CD4-positive, alpha-beta T cell treated with Interleukin-15 for 4 hours (primary cell): ENCODE results near the gene GBA2.

Experiments
- DNase-seq: peaks from one replicate; pipeline ENCODE4 v3.0.0-alpha.2; 2020; ENCODE audit warnings: low spot score

GBA2 gene

DNA sequence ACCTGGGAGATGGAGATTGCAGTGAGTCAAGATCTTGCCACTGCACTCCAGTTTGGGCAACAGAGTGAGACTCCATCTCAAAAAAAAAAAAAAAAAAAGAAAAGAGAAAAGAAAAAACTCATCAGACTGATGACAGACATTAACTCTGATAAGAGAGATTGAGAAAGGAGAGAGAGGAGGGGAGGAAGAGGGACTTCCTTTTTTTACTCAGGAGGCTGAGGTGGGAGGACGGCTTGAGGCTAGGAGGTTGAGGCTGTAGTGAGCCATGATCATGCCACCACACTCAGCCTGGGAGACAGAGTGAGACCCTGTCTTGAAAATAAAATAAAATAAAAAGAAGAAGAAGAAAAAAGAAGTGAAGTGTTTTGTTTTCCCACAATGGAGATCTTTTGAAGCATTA lies 14.8 kb upstream of the GBA2 start:
- no peak for DNase-seq

DNA sequence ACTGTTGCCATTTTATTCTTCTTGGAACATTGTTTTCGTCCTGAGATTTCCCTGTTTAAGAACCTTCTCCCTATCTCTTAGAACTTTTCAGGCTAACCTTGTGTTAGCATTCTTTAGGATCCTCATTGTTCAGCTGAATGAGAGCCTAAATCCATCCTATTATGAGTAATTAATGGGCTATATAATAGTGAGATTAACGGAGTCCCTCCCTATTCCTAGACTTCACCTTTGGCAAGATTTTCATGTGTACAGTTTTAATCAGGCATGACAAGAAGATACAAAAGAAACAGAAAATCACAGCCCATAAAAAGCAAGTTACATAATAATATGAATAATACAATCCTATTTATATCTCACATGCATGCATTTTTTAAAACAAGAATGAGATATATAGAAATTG lies 14.2 kb upstream of the GBA2 start:
- no peak for DNase-seq

DNA sequence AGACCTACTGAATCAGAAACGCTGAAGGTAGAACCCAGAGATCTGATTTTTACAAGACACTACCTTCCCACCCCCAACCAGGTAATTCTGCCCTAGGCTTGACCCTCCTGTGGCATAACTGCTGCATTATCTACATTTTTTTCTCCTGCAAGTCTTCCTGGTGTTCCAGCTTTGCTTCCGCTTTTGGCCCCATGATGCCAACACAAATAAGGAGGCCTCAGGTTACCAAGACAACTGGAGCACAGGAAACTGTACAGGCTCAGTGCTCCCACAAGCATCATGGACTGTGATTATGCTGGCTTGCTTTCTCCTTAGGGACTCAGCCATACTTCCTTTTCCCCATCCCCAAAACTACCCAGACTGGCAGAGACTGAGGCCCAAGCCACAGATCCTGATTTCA lies 11.6 kb upstream of the GBA2 start:
- no peak for DNase-seq

DNA sequence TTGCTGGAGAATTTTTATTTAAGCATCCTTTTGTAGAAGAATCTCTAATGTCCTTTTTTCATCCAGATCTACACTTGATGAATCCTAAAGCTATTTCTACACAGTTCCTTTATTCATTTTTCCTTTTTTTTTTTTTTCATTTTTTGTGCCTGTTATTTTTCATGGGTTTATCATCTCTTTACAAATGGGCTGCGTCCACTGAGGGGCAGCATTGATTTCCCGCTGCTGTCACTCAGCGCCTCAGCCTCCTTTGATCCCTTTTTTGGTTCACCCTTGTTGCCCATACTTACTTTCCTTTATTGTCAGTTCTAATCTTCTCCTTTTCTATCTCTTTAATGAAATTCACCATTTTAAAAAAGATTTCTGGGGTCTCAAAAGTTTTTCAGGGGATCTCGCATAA lies 10.8 kb upstream of the GBA2 start:
- DNase-seq, result no peak

DNA sequence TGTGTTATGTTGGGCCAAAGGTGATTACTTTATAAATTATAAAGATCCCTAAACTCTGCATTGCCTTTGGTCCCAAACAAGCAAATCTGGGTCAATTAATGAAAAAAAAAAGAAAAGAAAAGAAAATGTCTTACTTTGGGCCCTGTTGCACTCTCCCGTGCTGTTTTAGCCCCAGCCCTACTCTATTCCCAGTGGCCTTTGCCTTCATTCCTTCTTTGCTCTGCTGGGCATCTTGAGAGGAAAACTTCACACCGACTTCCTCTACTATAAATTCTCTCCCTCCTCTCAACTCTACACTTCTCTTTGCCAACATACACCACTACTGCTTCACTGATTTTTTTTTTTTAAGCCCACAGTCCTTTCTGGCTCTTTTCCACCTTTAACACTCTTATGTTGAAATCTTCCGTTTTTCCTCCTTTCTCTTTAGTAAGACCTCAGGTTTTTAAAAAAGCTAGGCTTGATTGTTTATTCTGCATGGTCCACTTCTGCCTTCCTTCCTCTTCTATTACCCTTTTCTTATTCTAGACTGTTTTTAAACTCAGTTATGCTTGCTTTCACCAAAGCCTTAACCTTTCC lies 9.5 kb upstream of the GBA2 start:
- DNase-seq, result no peak

DNA sequence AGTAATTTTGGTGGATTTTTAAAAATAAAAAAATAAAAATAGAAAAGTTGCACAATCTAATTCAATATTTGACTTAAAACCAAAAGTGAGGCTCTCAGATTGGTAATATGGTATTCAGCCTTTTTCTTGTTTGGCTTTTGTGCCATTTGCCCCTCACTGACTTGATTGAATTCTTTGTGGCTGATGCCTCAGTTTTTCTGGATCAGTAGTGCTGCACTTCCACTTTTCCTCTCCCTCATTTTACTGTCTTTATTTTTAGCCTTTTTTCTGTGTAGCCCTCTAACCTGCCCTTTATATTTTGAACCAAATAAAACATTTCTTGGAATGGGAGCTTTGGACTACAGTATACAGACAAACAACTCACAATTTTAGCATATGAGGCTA lies 8.9 kb upstream of the GBA2 start:
- no peak for DNase-seq

DNA sequence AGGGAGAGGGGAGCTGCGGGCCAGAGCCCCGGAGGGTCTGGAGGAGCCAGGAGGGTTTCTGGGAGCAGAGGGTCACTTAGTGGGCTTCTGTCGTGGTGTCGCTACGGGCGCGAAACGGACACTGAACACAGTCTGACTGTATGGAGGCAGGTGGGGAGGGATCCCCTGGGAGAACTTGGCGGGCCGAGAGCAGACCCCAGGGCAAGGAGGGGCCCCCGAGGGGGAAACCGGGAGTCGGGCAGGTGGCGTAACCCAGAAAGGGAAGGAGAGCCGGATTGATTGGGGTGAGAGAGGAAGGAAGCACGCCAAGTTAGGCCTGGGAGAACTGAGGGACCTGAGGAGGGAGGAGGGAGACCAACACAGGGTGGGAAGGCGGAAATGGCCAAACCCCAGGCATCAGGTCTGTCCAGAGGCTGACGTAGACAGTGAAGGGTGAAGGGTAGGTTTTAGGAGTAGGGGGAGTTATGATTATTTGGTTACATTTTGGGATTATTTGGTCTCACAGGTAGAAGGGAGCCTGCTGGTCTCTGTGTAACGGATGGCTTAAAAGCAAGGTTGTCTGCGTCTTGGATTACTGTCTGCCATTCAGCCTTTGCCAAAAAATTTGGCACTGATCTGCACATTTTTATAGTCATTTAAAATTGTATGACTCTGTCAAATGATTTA lies 8.3 kb upstream of the GBA2 start:
- no peak for DNase-seq

DNA sequence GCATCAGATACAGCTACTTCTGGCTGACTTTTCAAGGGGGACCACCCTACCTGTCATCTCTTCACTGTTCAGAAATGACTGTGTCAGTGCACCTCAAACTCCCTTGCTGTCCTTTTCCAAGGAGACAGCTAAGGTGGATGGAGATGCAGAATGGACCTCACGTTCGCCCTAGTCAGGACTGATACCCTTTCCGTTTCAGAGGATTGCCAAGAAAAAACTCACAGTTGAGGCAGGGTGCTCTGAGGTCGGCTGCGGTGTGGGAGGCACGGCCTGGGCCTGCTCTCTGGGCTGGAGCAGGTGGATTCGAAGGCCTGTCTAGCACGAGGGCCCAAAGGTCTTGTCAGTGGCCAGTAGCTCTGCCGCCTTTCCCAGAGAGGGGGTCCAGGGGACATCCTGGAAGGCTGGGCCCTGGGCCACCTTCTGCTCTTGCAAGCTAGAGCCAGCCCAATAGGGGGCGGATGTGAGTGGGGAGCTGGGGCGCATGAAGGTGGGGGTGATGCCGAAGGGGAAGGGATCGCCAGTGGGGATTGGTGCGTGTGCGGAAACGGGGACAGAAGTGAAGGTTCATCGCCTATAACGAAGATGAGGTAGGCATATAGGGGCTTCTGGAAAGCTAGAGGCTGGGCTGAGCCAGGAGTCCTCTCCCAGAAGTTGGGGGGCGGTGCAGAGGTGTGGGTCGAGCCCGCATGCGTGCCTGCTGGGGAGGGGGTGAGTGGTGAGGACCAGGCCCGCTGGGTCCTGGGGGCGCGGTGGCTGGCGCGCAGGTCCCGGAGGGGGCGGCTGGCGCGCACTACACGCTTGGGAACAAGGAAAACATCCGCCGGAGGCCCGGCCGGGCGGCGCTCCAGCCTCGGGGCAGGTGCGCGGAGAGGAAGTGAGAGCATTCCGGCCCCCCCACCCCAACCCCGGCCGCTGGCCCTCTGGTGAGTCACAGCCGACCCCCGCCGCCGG lies 7.5 kb upstream of the GBA2 start:
- peak; percentile 76 for DNase-seq

DNA sequence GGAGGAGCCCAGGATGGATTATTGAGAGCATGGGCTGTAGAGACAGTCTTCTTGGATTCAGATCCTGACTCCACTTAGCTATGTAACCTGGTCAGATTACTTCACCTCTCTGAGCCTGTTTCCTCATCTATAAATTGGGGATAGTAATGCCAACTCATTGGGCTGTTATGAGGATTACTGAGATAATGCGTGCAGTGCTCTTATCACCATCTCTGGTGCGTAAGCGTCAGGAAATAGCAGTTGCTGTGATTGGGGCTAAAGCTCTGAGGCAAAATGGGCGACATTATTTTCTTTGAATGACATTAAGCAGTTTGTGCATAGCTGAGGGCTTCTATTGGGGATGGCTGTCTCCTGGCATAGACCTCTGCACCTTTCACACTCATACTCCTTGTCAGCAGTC lies 6.0 kb upstream of the GBA2 start:
- DNase-seq, result no peak

DNA sequence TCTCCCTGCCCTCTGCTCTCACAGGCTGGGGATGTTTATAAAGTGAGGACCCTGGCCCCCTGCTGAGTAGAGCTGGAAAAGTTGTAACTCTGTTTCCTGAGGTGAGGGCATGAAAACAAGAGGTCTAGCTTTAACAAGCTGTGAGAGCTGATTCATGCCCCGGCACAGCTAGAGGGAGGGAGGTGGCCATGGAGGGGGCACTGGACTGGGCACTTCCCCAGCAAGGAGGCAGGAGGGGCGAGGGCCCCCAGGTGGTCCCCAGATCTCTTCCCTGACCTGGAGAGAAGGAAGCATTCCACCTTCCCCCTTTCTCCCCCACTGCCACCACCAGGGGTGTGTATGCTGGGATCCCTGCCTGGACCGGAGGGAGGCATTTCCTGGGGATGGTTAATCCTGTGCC lies 5.2 kb upstream of the GBA2 start, which contains the start of gene MSMP:
Gene MSMP (minus strand): TSS at position 13 of the 400 bp plus-strand sequence. CDS start 147 bp downstream, outside the sequence.
- no peak for DNase-seq

DNA sequence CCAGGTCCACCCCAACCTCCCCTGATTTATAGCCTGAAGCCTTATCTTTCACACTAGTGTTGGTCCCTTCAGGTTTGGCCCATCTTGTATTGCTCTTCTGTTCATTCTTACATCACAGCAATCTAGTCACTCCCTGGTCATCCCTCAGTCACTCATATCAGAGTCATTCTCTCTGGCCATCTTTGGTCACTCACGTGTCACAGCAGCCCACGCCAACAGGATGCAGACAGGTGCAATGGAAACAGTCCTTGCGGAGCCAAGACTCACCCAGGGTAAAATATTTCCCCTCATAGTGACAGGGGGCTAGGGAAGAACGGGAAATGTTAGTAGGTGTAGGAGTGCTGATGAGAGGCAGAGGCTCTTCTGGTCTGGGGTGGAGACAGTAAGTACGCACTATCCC lies 4.4 kb upstream of the GBA2 start:
- no peak for DNase-seq

DNA sequence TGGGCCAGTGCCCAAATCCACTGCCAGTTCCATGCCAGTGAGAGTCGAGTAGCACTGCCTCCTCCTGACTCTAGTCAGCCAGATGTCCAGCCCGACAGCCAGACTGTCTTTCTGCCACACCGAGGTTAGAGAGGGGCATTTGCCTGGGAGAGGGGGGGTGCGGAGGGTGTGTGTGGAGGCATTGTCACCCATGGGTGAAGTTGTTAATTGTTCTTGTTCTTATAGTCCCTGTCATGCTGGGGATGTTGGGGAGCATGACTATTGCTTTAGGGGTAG lies 1.2 kb upstream of the GBA2 start:
- DNase-seq, result no peak

DNA sequence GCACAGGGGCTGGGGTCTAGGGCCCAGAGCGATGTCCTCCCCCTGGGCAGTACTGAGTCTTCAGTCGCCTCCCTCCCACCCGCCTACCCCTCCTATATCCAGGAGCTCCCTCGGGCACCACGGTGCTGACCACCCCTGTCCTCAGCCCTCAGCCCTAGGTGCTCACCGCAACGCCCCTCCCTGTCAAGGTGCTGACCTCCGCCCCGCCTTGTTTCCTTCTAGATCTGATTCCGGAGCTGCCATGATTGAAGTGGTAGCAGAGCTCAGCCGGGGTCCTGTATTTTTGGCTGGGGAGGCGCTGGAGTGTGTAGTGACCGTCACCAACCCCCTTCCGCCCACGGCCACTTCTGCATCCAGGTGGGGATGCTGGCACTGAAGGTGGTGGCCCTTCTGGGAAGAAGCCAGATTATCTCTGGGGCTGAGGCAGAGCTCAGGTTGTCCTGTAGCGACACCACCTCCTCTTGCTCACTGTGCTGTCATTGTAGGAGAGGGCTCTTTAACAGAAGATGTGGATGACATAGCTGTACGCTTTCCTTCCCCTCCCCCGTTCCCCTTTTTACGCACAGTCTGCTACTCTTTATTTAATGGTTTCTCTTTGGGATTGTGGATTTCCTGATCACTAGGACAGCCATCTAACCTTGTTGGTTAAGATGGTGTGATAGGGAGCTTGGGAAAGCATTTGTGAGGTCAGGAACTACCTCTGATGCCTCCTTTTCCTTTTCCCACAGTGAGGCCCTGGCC lies 657 bp upstream of the GBA2 start:
- DNase-seq, result peak; percentile 41

DNA sequence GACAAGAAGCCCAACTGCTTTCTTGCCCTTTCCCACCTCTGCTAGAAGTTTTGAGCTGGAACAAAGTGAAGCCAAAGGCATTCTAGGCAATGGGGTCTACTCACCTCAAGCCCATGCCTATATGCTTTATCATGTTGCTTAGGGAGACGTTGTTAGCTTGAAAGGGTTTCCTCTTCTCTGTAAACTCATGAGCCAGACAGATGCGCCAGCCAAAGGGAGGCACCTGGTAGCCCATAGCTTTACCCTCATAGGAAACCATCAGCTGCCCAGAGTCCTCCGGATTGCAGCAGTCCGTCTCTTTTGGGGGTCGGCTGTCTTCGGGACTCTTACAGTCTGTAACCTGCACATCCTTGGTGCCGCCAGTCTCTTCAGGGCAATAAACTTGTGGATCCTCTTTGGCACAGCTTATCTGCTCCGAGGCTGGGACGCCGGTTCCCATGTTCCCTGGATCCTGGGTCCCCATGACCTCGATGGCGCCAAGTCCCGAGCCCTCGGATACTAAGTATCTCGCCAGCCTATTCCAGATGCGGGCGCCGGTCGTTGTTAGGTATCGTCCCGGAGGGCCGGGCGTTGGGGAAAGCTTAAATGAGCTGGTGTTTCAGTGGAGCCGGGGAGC lies 678 bp downstream of the GBA2 start:
- no peak for DNase-seq

DNA sequence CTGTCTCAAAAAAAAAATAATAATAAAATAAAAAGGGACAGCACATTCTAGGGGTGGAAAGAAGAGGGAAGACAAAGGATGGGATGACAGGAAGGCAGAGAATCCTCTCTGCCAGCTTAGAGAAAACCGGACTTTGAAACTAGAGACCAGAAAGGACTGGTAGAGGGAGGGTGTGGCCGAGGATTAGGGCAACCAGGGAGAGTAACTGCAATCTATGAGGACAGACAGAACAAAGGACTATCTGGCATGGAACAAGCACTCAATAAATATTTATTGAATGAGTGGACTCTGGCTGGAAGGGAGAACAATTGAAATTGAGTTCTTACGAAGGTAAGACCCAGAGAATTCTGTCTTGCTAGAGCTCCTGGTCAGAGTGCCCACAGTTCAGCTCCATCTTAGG lies 2.4 kb downstream of the GBA2 start:
- DNase-seq, result no peak

DNA sequence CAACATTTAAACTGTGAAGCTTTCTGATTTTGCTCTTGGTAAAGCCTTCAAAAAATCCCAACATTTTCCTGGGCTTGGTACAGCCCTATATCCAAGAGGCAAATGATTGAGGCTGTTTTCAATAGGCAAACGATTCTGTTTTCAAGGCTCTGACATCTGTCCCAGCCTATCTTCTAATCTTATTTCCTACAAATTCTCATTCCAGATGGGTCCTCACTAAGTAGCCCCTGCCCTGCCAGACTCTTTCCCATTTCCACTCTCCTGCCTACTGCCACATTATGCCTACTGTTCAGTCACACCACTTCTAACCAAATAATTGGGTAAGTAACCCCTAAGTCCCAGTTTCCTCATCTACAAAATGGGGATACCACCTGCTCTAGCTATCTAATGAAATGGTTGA lies 3.5 kb downstream of the GBA2 start:
- no peak for DNase-seq

DNA sequence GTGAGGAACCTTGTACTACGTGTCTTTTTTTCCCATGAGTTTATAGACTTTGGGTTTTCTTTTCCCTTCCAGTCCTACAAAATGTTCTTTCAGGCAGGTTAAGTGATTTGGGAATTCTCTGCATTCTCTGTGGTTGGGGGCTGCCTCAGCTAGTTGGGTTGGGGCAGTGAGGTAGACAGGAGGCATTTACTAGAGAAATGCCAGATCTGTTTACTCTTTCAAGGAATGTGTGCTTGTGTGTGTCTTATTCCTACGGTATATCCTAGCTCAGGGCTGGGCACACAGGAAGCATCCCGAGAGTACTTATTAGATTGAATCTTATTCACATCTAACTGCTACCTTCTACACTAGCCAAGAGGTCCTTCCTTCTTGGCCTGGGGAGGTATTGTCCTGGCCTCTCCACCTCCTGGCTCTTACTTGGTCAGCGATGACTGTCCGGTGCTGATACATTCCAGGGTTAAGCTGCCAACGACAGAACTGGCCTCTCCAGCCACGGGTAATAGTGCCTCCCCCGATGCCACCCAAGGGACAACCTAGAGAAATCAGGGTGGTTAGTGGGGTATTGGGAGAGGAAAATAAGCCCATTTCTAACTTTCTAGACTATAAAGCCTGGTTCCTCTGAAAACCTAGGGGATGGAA lies 5.0 kb downstream of the GBA2 start:
- no peak for DNase-seq

DNA sequence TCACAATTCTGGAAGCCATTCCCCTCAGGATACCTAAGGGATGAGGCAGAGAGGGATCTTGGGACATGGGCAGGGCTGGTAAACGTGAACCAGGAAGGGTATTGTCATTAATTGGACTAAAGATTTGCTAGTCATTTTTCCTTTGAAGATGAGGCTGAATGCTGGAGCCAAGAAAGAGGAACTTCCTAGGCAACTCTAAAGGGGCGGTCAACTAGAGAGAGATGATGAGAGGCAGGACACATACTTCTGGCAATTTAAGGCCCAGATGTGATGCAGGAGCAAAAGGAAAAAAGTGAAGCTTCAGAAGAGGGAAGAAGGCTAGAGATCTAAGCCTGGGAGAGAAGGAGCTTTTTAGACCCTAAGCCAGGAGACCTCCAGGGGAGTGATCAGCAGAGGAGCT lies 5.6 kb downstream of the GBA2 start:
- no peak for DNase-seq

DNA sequence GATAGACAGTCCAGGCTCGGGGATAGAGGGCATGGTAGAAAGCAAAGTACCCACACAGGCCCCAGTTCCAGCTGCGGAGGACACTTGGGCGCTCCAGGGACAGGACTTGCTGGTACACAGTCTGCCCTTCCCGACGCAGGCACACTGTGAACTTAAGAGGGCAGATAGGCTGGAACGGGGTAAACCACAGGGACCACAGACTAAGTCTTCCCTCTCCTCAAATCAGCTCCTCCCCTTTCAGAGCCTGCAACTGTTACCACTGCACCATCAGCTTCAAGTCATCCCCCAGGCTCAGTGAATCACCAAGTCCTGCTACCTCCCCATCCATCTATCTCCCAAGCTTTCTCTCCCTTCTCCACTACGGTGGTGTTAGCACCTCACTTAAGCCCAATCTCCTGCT lies 7.3 kb downstream of the GBA2 start:
- DNase-seq, result no peak

DNA sequence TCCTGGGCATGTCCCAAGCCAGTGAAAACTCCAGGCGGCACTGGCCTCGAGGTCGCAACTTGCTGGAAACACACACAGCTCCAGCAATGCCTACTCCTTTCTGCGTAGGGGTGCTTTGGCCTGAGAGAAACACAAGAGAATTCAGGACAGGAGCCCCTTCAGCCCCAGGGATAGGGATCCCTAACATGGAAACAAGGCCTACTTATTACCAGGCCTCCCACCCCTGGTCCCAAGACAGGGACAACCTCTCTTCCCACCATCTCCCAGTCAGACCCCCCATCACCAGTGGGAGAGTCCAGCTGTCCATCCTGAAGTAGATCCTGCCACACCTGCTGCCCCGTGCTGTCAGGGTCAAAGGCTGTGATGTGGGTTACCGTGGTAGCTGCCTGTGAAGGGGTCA lies 8.8 kb downstream of the GBA2 start:
- DNase-seq, result no peak

DNA sequence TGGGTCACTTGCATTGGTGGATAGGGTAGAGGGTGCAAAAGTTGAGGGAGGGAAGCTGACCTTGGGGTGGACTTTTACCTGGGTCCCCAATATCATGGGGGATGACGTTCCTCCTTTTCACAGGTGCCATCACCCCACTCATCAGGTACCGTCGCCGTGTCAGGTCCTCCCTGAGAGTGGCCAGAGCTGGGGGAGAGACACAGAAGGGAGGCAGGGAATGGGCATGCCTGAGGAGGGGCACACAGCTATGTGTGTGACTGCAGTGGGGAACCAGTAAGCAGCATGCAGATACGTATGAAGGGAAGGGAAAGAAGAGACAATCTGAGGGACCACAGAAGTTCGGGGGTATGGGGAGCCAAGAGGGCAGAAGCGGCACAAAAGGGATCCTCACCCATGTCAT lies 10.1 kb downstream of the GBA2 start:
- DNase-seq, result no peak

DNA sequence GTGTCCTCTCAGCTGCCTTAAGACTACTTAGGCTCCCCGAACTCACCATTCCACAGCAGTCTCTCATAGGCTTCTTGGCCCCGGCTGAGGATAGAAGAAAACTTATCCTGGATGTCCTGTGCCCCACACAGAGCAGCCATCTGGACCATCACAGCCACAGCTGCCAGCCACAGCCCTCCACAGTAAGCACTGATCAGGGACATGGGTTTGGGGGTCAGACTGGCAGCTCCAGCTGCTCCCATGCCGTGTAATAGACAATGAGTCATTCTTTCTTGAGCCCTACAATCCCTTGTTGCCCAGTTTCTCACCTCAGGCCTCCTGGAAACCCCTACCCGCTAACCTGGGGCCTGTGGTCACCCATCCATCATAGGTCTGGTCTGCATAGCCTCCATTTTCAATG lies 10.8 kb downstream of the GBA2 start:
- no peak for DNase-seq
